Natural killer cell (primary cell): ENCODE results near the gene CDC42SE2. TPM values are rescaled to one million over a fixed set of nuclear protein-coding genes. Genes with fewer than 3 reads are reported as not detected.

ENCODE experiments used
- ATAC-seq, 3 donors: fragments of 150-1000 bp in 2 of 3; fragments of 200-7000 bp in 1 of 3; cut with Tn5 transposase; 1 replicate in 1 of 3; 2 replicates in 2 of 3; pipeline ENCODE4 v1.10.0; 2021; ENCODE audit warnings: mild to moderate bottlenecking in 2 of 3, moderate library complexity in 2 of 3
- DNase-seq, 2 donors: peaks; one replicate each; pipeline versions ENCODE4 v3.0.0 to v3.0.0-alpha.2; 2013 to 2021; ENCODE audit warnings: mixed read lengths in 1 of 2
- H3K27ac ChIP-seq: one replicate; pipeline ENCODE4 v1.5.1; 2013; ENCODE audit warnings: mild to moderate bottlenecking, low read length
- H3K27me3 ChIP-seq: one replicate; pipeline ENCODE4 v1.6.1; 2013; ENCODE audit warnings: low read length; ENCODE audit not compliant: control insufficient read depth, insufficient read depth
- H3K36me3 ChIP-seq: one replicate; pipeline ENCODE4 v1.6.1; 2013; ENCODE audit warnings: low read length; ENCODE audit not compliant: control insufficient read depth, insufficient read depth
- H3K4me1 ChIP-seq: one replicate; pipeline ENCODE4 v1.6.1; 2013; ENCODE audit warnings: low read length; ENCODE audit not compliant: control insufficient read depth, insufficient read depth
- H3K4me3 ChIP-seq: one replicate; pipeline ENCODE4 v1.5.1; 2013; ENCODE audit warnings: low read length
- H3K9me3 ChIP-seq: one replicate; pipeline ENCODE4 v1.6.1; 2013; ENCODE audit warnings: low read length; ENCODE audit not compliant: control insufficient read depth, insufficient read depth
- H3K27ac Mint-ChIP-seq, 2 donors: one replicate each; pipeline ENCODE4 v1.8.0; 2022; ENCODE audit warnings: mild to moderate bottlenecking in 2 of 2, mixed read lengths in 2 of 2, moderate library complexity in 1 of 2
- H3K27me3 Mint-ChIP-seq, 2 donors: one replicate each; pipeline ENCODE4 v1.8.0; 2022; ENCODE audit warnings: low read depth in 2 of 2, mixed read lengths in 2 of 2
- H3K36me3 Mint-ChIP-seq: one replicate; pipeline ENCODE4 v1.8.0; 2022; ENCODE audit warnings: mixed read lengths
- H3K4me1 Mint-ChIP-seq, 2 donors: one replicate each; pipeline ENCODE4 v1.8.0; 2022; ENCODE audit warnings: mixed read lengths in 2 of 2
- H3K4me3 Mint-ChIP-seq: one replicate; pipeline ENCODE4 v1.8.0; 2022; ENCODE audit warnings: mild to moderate bottlenecking, moderate library complexity, mixed read lengths
- H3K9me3 Mint-ChIP-seq, 2 donors: one replicate each; pipeline ENCODE4 v1.8.0; 2022; ENCODE audit warnings: mixed read lengths in 2 of 2
- CTCF ChIP-seq: fragments of 200-600 bp; IDR thresholded peaks from one replicate; pipeline ENCODE4 v1.8.0; 2022; ENCODE audit warnings: antibody characterized with exemption
- WGBS: methylation state at CpG from one replicate; pipeline ENCODE4 v1.1.7; 2013; ENCODE audit warnings: missing lambda C conversion rate; ENCODE audit not compliant: insufficient coverage; 5-methylcytosine and 5-hydroxymethylcytosine counted together
- intact Hi-C: fragments of 100-400 bp; cut with micrococcal nuclease; formaldehyde crosslinking; loops from one replicate; pipeline ENCODE4 v1.14.2; 2022
- total RNA-seq, 4 donors: library from RNA; stranded (reverse); fragments of 120-200 nt in 1 of 4; gene quantifications; one replicate each; pipeline versions ENCODE4 v1.2.3 to v1.2.4, GENCODE V29; 2013 to 2022

Gene CDC42SE2
- total RNA-seq, 3 donors from 2014 or later (not counting 1 experiment from before 2014, with no cell fraction given): 140 to 183 (median 166) TPM

- H3K27ac Mint-ChIP-seq: peak overlapping the region; percentile 57 to 63
- intact Hi-C loops: no loop called here
- peaks cover 2 to 4% of the 10 kb centered on the region in 2 donors for H3K9me3 Mint-ChIP-seq
- DNase-seq (peak in 1 of 2 donors; percentile 25), ATAC-seq (no peak)
- Histone ChIP-seq H3K36me3 (peaks cover 22% of the 10 kb centered on the region), H3K4me1 (no peaks in the 10 kb centered on the region), H3K4me3 (no peak overlapping the region), H3K27ac (no peak overlapping the region), H3K27me3 (no peaks in the 10 kb centered on the region), H3K9me3 (no peaks in the 10 kb centered on the region)
- peaks cover 16% of the 10 kb centered on the region for H3K36me3 Mint-ChIP-seq
- peaks cover 3 to 4% of the 10 kb centered on the region in 2 donors for H3K4me1 Mint-ChIP-seq
- no peaks in the 10 kb centered on the region for H3K27me3 Mint-ChIP-seq
- WGBS: 86% methylated on average over 2 of the region's 2 CpGs
- H3K4me3 Mint-ChIP-seq: no peak overlapping the region
- no peak for TF ChIP-seq CTCF
Measured at GRCh38 chr5:131405674-131406073, 141.8 kb downstream of the CDC42SE2 start.

DNA sequence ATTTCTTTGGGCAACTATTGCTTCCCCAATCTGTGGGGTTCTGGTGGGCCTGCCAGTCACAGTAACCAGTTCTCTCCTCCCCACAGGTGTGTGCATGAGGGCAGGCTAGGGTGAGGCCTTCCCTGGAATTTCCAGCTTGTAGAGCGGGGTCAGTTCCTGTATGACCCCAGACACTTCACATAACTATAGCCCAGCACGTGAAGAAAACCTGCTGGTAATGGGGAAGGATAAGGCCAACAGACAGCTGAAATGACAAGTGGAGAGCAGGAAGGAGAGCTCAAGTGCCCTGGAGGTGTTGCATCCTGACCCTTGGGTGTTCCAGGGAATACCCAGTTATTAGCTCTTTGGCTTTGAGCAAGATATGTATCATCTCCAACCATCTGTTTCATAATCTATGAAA, 142.2 kb downstream of the CDC42SE2 start:
- Histone ChIP-seq H3K9me3 (no peaks in the 10 kb centered on the region), H3K36me3 (peaks cover 19% of the 10 kb centered on the region), H3K27ac (no peak overlapping the region), H3K27me3 (no peaks in the 10 kb centered on the region), H3K4me3 (no peak overlapping the region), H3K4me1 (no peaks in the 10 kb centered on the region)
- H3K27ac Mint-ChIP-seq: peak overlapping the region; percentile 53 to 63
- 83% methylated on average over 1 of the region's 2 CpGs for WGBS
- H3K36me3 Mint-ChIP-seq: peaks cover 16% of the 10 kb centered on the region
- no peak overlapping the region for H3K4me3 Mint-ChIP-seq
- DNase-seq: no peak
- no peak for ATAC-seq
- intact Hi-C loops: no loop called here
- TF ChIP-seq CTCF: no peak
- no peaks in the 10 kb centered on the region for H3K4me1 Mint-ChIP-seq
- H3K27me3 Mint-ChIP-seq: no peaks in the 10 kb centered on the region
- peaks cover 2 to 4% of the 10 kb centered on the region in 2 donors for H3K9me3 Mint-ChIP-seq

GRCh38 chr5:131406975-131407638, 143.3 kb downstream of the CDC42SE2 start:
- intact Hi-C loops: no loop called here
- 96% methylated on average over 5 of the region's 6 CpGs for WGBS
- TF ChIP-seq CTCF: no peak
- H3K36me3 Mint-ChIP-seq: peaks cover 11% of the 10 kb centered on the region
- H3K4me1 ChIP-seq: no peaks in the 10 kb centered on the region
- DNase-seq (no peak), ATAC-seq (no peak)
- H3K27me3 Mint-ChIP-seq: no peaks in the 10 kb centered on the region
- no peak overlapping the region for H3K4me3 ChIP-seq
- H3K9me3 Mint-ChIP-seq: peaks cover 0 to 2% of the 10 kb centered on the region in 2 donors
- H3K27ac ChIP-seq: no peak overlapping the region
- H3K27ac Mint-ChIP-seq: peak overlapping the region in 1 of 2 donors; percentile 41
- no peaks in the 10 kb centered on the region for H3K4me1 Mint-ChIP-seq
- no peak overlapping the region for H3K4me3 Mint-ChIP-seq
- no peaks in the 10 kb centered on the region for H3K27me3 ChIP-seq
- peaks cover 19% of the 10 kb centered on the region for H3K36me3 ChIP-seq
- H3K9me3 ChIP-seq: no peaks in the 10 kb centered on the region
